Measurements from ENCODE around the gene SLC7A5.

SLC7A5 gene

DNA sequence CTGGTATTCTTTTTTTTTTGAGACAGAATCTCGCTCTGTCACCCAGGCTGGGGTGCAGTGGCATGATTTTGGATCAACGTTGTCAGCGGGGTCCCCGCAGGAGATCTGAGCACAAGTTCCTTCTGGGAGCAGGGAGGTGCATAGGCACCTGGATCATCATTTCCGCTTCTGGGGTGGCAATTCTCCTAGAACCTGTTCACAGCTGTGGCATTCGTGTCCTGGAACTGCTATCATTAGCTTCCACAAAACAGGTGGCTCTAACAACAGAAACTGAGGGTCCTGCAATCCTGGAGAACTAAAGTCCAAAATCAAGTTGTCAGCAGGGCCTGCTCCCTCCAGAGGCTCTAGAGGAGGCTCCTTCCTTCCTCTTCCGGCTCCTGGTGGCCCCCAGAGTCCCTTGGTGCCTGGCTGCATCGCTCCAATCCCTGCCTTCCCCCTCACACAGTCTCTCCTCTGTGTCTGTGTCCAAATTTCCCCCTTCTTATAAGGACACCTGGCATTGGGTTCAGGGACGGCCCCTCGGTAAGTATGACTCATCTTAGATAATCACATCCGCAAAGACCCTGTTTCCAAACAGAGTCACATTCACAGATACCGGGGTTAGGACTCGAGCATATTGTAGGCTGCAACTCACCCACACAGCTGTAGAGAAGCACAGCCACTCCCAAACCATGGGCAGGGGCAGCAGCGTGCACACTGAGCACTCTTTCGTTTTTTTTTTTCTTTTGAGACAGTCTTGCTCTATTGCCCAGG lies 60.0 kb downstream of the SLC7A5 start:
- in situ Hi-C loops (cut with HindIII; ENCODE audit: low pct_unique_long_range_greater_than_20kb, low sequenced_read_pairs), result no loop called here
- DNase-seq (ENCODE audit: low read depth in 1 of 2, low spot score in 1 of 2), result no peak
- TF ChIP-seq JUND (IDR thresholded peaks at IDR 0.05; ENCODE audit: low read depth), result no peak

DNA sequence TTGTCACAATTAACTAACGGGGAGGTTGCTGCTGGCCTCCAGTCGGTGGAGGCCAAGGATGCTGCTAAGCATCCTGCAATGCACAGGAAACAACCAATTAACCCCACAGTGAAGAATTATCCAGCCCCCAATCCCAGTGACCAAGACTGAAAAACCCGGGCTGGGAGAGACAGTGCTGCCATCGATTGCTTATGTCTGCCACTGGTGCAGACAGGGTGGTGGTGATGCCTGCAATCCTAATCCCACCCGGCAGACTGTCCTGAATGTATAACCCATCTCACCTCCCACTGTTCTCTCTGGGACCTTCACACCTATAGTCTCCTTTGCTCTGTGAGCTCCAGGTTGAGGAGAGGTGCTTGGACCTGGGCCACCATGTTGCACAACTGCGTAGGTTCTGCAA lies 61.2 kb downstream of the SLC7A5 start:
- DNase-seq (ENCODE audit: low read depth in 1 of 2, low spot score in 1 of 2), result no peak
- TF ChIP-seq JUND (IDR thresholded peaks at IDR 0.05; ENCODE audit: low read depth), result no peak
- in situ Hi-C loops (cut with HindIII; ENCODE audit: low pct_unique_long_range_greater_than_20kb, low sequenced_read_pairs), result no loop called here

DNA sequence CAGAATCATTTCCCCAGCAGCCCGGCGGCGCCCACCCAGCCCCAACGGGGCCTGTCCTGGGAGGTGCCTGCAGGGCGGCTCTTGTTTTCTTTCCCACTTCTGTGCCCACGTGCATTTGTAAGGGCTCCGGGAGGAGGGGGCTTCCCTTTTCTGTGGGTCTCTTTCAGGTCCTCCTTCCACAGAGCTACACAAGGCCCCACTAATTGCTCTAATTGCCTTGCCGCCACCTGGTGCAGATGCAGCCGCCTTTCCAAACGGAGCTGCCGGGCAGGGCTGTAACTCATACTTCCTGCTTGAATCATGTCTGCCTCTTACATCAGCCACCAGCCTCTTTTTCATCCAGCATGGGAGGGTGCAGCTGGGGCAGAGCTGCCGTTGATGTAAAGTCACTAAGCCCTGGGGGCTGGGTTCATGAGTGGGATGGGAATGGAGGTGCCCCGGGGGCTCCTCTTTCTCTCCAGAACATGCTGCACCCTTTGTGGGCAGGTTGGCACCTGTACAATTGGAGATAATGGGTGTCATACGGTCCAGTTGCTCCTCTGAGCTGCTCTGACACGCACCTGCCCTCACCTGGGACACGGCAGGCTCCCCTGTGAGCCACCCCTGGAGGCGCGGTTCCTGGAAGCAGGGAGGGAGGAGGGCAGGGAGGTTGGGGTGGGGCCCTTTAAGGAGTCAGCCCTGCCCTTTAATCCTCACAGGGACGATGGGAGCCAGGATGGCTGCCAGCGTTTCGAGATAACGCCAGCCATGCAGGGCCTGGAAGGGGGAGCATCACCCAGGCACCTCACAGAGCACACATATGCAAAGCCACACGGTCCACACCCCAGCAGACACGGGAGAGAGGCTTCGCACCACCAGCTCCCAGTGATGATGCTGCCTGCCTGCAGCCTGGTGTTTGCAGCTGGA lies 62.4 kb downstream of the SLC7A5 start:
- peak; percentile 78 to 83 for DNase-seq (ENCODE audit: low read depth in 1 of 2, low spot score in 1 of 2)
- in situ Hi-C loops (cut with HindIII; ENCODE audit: low pct_unique_long_range_greater_than_20kb, low sequenced_read_pairs), result no loop called here

GRCh38 chr16:87806261-87806640 lies 63.1 kb downstream of the SLC7A5 start:
- no peak for DNase-seq (ENCODE audit: low read depth in 1 of 2, low spot score in 1 of 2)
- in situ Hi-C loops (cut with HindIII; ENCODE audit: low pct_unique_long_range_greater_than_20kb, low sequenced_read_pairs), result no loop called here
- TF ChIP-seq JUND (IDR thresholded peaks at IDR 0.05; ENCODE audit: low read depth), result no peak

More for the DNA sequence above, 62.4 kb downstream of the SLC7A5 start:
- TF ChIP-seq JUND (IDR thresholded peaks at IDR 0.05; ENCODE audit: low read depth), result no peak

GRCh38 chr16:87803385-87803784 lies 65.9 kb downstream of the SLC7A5 start:
- DNase-seq (ENCODE audit: low read depth in 1 of 2, low spot score in 1 of 2), result no peak
- TF ChIP-seq JUND (IDR thresholded peaks at IDR 0.05; ENCODE audit: low read depth), result no peak
- in situ Hi-C loops (cut with HindIII; ENCODE audit: low pct_unique_long_range_greater_than_20kb, low sequenced_read_pairs), result no loop called here

DNA sequence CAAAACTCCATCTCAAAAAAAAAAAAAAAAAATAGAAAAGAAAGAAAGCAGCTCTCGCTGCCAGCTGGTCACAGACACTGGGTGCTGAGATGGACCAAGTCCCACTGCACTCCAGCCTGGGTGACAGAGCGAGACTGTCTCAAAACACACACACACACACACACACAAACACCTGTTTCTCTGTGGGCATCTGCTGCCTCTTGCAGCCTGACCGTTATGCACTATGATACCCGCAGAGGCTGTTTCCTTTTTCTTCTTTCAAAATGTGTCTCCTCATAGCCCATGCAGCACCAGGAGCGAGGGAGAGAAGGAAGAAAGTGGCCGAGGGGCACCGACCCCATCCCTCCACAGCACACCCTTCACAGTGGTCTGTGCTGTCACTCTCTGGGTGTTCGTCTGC lies 66.6 kb downstream of the SLC7A5 start:
- in situ Hi-C loops (cut with HindIII; ENCODE audit: low pct_unique_long_range_greater_than_20kb, low sequenced_read_pairs), result no loop called here
- no peak for DNase-seq (ENCODE audit: low read depth in 1 of 2, low spot score in 1 of 2)
- no peak for TF ChIP-seq JUND (IDR thresholded peaks at IDR 0.05; ENCODE audit: low read depth)

GRCh38 chr16:87801679-87802259 lies 67.5 kb downstream of the SLC7A5 start:
- TF ChIP-seq JUND (IDR thresholded peaks at IDR 0.05; ENCODE audit: low read depth), result no peak
- DNase-seq (ENCODE audit: low read depth in 1 of 2, low spot score in 1 of 2), result no peak
- in situ Hi-C loops (cut with HindIII; ENCODE audit: low pct_unique_long_range_greater_than_20kb, low sequenced_read_pairs), result no loop called here

- TF ChIP-seq JUND (IDR thresholded peaks at IDR 0.05; ENCODE audit: low read depth), result no peak
- no peak for DNase-seq (ENCODE audit: low read depth in 1 of 2, low spot score in 1 of 2)
- in situ Hi-C loops (cut with HindIII; ENCODE audit: low pct_unique_long_range_greater_than_20kb, low sequenced_read_pairs), result no loop called here
Observed at GRCh38 chr16:87800497-87800896, 68.8 kb downstream of the SLC7A5 start.

DNA sequence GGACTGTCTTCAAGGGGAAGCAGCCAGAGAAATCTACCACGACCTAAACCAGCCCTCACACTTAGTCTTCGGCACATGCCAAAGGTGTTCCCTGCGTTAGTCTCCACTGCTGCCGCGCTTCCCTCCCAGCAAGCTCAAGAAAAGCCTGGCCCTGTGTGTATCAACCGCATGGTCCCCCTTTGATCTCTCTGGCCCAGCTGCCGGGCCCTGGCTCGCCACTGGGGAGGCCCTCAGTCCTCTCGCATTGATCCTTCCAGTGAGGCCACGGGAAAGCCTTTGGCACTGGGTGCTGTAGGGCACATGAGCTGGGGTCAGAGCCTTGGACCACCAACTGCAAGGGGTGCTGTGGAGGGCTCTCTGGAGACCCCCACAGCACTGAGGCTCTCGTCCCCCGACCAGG lies 74.0 kb downstream of the SLC7A5 start:
- no peak for DNase-seq (ENCODE audit: low read depth in 1 of 2, low spot score in 1 of 2)
- no peak for TF ChIP-seq JUND (IDR thresholded peaks at IDR 0.05; ENCODE audit: low read depth)
- in situ Hi-C loops (cut with HindIII; ENCODE audit: low pct_unique_long_range_greater_than_20kb, low sequenced_read_pairs), result no loop called here

- no peak for TF ChIP-seq JUND (IDR thresholded peaks at IDR 0.05; ENCODE audit: low read depth)
- in situ Hi-C loops (cut with HindIII; ENCODE audit: low pct_unique_long_range_greater_than_20kb, low sequenced_read_pairs), result no loop called here
- DNase-seq (ENCODE audit: low read depth in 1 of 2, low spot score in 1 of 2), result no peak
Observed at GRCh38 chr16:87794485-87795078, 74.7 kb downstream of the SLC7A5 start.

DNA sequence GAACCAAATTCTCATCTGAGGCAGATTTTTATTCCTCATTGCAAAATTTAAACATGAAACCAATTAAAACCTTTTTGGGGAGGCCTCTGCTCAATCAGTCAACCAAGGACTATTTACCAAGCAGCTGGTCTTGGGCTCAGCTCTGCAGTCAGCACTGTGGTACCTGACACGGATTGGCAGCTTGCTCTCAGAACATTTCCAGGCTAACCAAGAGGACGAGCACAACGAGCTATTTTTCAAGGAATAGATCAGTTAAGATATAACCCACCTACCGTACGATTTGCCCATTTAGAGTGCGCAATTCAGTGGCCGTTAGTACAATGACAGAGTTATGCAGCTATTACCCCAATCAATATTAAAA lies 77.1 kb downstream of the SLC7A5 start:
- in situ Hi-C loops (cut with HindIII; ENCODE audit: low pct_unique_long_range_greater_than_20kb, low sequenced_read_pairs), result no loop called here
- DNase-seq (ENCODE audit: low read depth in 1 of 2, low spot score in 1 of 2), result no peak
- TF ChIP-seq JUND (IDR thresholded peaks at IDR 0.05; ENCODE audit: low read depth), result no peak

GRCh38 chr16:87791295-87792204 lies 77.8 kb downstream of the SLC7A5 start:
- no peak for TF ChIP-seq JUND (IDR thresholded peaks at IDR 0.05; ENCODE audit: low read depth)
- in situ Hi-C loops (cut with HindIII; ENCODE audit: low pct_unique_long_range_greater_than_20kb, low sequenced_read_pairs), result no loop called here
- no peak for DNase-seq (ENCODE audit: low read depth in 1 of 2, low spot score in 1 of 2)

Measured in T47D (cell line).